Stimulated activated CD8-positive, alpha-beta memory T cell treated with anti-CD3 and anti-CD28 coated beads, Interleukin-12 subunit alpha, Interleukin-12 subunit beta, amount 100 ng/mL, for 24 hours (primary cell): ENCODE results near the gene ARMC6.

Experiments
- DNase-seq: peaks from one replicate; pipeline ENCODE4 v3.0.0-alpha.2; 2020; ENCODE audit errors: extremely low read depth

Gene ARMC6

DNA sequence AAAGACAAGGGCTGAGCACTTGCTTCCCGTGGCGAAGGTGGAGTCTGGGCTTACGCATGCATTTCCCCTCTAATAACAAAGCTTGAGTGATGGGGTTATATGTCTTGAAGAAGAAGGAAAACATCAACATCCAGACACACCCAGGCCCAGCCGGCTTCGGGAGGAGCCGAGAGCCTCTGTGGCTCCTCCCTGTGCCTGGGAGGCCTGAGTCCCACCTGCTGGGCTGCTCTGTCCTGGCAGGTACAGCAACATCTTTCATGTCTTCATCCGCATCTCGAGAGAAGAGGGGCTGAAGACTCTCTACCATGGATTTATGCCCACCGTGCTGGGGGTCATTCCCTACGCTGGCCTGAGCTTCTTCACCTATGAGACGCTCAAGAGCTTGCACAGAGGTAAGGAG, 74.3 kb downstream of the ARMC6 start:
- DNase-seq = no peak
